Retinal pigment epithelial cell (primary cell): ENCODE results near the gene DTWD2.

Experiments
- DNase-seq: peaks from one replicate; pipeline ENCODE4 v3.0.0-alpha.2; 2010; ENCODE audit warnings: low read depth
- H3K4me3 ChIP-seq: 2 replicates; pipeline ENCODE4 v1.5.1; 2011; ENCODE audit warnings: mild to moderate bottlenecking, low read length, control low read depth, moderate library complexity
- TF ChIP-seq, protein P1 (sequence below): conservative IDR thresholded peaks from 2 replicates; pipeline ENCODE4 v1.5.1; 2011; ENCODE audit warnings: low read depth, low read length, control low read depth, inconsistent platforms

DTWD2 gene

DNA sequence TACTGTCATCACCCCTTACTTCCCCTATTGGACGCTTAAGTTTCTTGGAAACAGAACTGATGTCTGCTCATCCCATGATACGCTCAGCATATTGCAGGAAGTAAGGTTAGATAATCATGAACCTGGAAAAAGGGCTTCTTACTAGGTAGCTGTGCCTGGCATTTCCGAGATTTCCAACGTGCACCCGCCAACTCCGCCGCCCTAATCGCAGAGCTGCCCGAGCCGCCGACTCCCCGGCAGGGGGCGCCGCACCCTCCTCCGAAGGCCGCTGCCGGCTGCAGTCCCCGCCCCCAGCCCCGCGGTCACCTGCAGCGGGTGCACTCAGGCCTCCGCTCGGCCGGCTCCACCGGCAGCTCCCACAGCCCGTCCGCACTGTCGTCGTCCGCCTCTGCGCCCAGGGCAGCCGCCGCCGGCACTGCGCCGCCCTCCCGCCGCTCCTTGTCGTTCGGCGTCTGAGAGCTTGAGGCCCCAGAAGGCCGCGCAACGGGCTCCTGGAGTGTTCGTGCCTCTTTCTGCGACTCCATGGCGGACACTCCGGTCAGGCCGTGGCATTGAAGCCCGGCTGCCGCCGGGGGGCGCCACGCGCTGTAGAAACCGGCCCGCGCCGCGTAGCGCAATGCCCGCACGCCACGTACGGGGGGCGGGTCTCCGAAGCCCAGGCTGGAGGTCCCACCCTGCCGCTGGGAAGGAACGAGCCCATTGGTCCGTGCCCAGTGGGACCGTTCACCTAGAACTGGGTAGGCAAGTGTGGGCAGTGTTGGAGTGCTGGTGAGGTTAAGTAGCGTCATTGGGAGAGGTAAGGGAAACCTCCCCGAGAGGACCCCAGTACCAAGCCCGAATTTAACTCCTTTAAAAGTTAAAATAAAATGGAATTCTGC, at the start of gene DTWD2:
Gene DTWD2, minus strand, starts transcription at position 560 of the 878 bp plus-strand sequence. Its CDS starts 36 bp downstream, at position 524.
- TF ChIP-seq, protein P1, sequence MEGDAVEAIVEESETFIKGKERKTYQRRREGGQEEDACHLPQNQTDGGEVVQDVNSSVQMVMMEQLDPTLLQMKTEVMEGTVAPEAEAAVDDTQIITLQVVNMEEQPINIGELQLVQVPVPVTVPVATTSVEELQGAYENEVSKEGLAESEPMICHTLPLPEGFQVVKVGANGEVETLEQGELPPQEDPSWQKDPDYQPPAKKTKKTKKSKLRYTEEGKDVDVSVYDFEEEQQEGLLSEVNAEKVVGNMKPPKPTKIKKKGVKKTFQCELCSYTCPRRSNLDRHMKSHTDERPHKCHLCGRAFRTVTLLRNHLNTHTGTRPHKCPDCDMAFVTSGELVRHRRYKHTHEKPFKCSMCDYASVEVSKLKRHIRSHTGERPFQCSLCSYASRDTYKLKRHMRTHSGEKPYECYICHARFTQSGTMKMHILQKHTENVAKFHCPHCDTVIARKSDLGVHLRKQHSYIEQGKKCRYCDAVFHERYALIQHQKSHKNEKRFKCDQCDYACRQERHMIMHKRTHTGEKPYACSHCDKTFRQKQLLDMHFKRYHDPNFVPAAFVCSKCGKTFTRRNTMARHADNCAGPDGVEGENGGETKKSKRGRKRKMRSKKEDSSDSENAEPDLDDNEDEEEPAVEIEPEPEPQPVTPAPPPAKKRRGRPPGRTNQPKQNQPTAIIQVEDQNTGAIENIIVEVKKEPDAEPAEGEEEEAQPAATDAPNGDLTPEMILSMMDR: peak; percentile 83
- peak; percentile 76 for DNase-seq
- H3K4me3 ChIP-seq: peak within 1 kb of the TSS; percentile 53

GRCh38 chr5:119037496-119038215, 49.3 kb upstream of the DTWD2 start:
- peak; percentile 85 for DNase-seq
- H3K4me3 ChIP-seq: no peak overlapping the region

DNA sequence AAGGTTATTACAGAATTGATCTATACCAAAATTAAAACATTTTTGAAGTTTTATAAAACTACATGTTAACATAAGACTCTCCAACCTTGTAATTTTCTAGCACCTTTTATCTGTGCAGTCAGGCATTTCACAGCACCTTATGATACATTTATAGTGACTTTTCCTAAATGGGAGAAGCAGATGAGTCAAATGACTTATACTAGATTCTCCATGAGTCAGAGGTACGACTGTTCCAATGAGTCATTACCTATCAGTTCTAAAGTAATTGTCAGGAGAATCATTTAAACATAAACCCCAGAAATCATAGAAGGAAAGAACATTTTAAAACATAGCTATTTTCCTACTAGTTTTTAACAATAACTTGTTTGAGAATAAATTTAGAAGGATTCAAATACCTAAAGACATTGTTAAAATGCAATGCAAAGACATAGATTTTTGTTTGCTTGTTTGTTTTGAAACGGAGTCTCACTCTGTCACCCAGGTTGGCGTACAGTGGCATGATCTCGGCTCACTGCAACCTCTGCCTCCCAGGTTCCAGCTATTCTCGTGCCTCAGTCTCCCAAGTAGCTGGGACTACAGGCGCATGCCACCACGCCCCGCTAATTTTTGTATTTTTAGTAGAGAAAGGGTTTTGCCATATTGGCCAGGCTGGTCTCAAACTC, 47.9 kb upstream of the DTWD2 start:
- peak; percentile 19 for DNase-seq
- TF ChIP-seq, protein P1: no peak
- H3K4me3 ChIP-seq: no peak overlapping the region

More at GRCh38 chr5:119037496-119038215, 49.3 kb upstream of the DTWD2 start:
- TF ChIP-seq, protein P1: no peak

GRCh38 chr5:119033135-119033534, 44.8 kb upstream of the DTWD2 start:
- TF ChIP-seq, protein P1: no peak
- DNase-seq: no peak
- H3K4me3 ChIP-seq: no peak overlapping the region

GRCh38 chr5:119032656-119033055, 44.3 kb upstream of the DTWD2 start:
- TF ChIP-seq, protein P1: no peak
- no peak for DNase-seq
- no peak overlapping the region for H3K4me3 ChIP-seq

GRCh38 chr5:119031905-119032304, 43.6 kb upstream of the DTWD2 start:
- H3K4me3 ChIP-seq: no peak overlapping the region
- no peak for DNase-seq
- TF ChIP-seq, protein P1: no peak
